ENCODE data around the gene VWA2.

Gene VWA2

GRCh38 chr10:114301951-114302710 lies 63.1 kb downstream of the VWA2 start:
- peak; percentile 13 for DNase-seq (ENCODE audit: low read depth)
- H3K4me3 ChIP-seq (ENCODE audit: low read length): no peak overlapping the region
- TF ChIP-seq CTCF (conservative IDR thresholded peaks at IDR 0.05; ENCODE audit: low read depth, low read length): no peak

- DNase-seq (ENCODE audit: low read depth): no peak
- H3K4me3 ChIP-seq (ENCODE audit: low read length): no peak overlapping the region
- no peak for TF ChIP-seq CTCF (conservative IDR thresholded peaks at IDR 0.05; ENCODE audit: low read depth, low read length)
Measured at GRCh38 chr10:114303556-114303955, 64.5 kb downstream of the VWA2 start.

- H3K4me3 ChIP-seq (ENCODE audit: low read length): peak overlapping the region; percentile 45
- peak; percentile 43 for DNase-seq (ENCODE audit: low read depth)
- TF ChIP-seq CTCF (conservative IDR thresholded peaks at IDR 0.05; ENCODE audit: low read depth, low read length): peak; percentile 83
Measured at GRCh38 chr10:114304017-114304570, 65.0 kb downstream of the VWA2 start.

GRCh38 chr10:114304571-114305421 lies 65.7 kb downstream of the VWA2 start:
- peak; percentile 83 for TF ChIP-seq CTCF (conservative IDR thresholded peaks at IDR 0.05; ENCODE audit: low read depth, low read length)

GRCh38 chr10:114305521-114305925 lies 66.5 kb downstream of the VWA2 start:
- no peak for DNase-seq (ENCODE audit: low read depth)
- TF ChIP-seq CTCF (conservative IDR thresholded peaks at IDR 0.05; ENCODE audit: low read depth, low read length): no peak
- no peak overlapping the region for H3K4me3 ChIP-seq (ENCODE audit: low read length)

More at GRCh38 chr10:114304571-114305421, 65.7 kb downstream of the VWA2 start:
- peak overlapping the region; percentile 45 for H3K4me3 ChIP-seq (ENCODE audit: low read length)
- no peak for DNase-seq (ENCODE audit: low read depth)

- no peak overlapping the region for H3K4me3 ChIP-seq (ENCODE audit: low read length)
- TF ChIP-seq CTCF (conservative IDR thresholded peaks at IDR 0.05; ENCODE audit: low read depth, low read length): no peak
- DNase-seq (ENCODE audit: low read depth): peak; percentile 45
Measured at GRCh38 chr10:114306116-114306973, 67.3 kb downstream of the VWA2 start.

Data from retinal pigment epithelial cell (primary cell).